Progenitor cell of endocrine pancreas (in vitro differentiated cells): Measurements from ENCODE around the gene SHMT1. TPM values are rescaled to one million over a fixed set of nuclear protein-coding genes. Genes with fewer than 3 reads are reported as not detected.
"Not testable (repeated sequence)": the region's sequence is repeated elsewhere in the genome, so short reads cannot be mapped to it uniquely, and the experiment has no call there.

Source experiments
- DNase-seq: peaks from one replicate; pipeline ENCODE4 v3.0.0; 2021; ENCODE audit warnings: low spot score; ENCODE audit not compliant: unreplicated experiment
- H3K27ac Mint-ChIP-seq: 2 replicates; pipeline ENCODE4 v1.8.0; 2021; ENCODE audit warnings: mild to moderate bottlenecking, moderate library complexity, mixed read lengths
- H3K27me3 Mint-ChIP-seq: 2 replicates; pipeline ENCODE4 v1.8.0; 2021; ENCODE audit warnings: mixed read lengths
- H3K36me3 Mint-ChIP-seq: 2 replicates; pipeline ENCODE4 v1.8.0; 2022; ENCODE audit warnings: mixed read lengths; ENCODE audit not compliant: insufficient read depth
- H3K4me1 Mint-ChIP-seq: 2 replicates; pipeline ENCODE4 v1.8.0; 2021; ENCODE audit warnings: low read depth, mixed read lengths
- H3K4me3 Mint-ChIP-seq: 2 replicates; pipeline ENCODE4 v1.8.0; 2021; ENCODE audit warnings: low read depth, mild to moderate bottlenecking, moderate library complexity, mixed read lengths
- H3K9me3 Mint-ChIP-seq: 2 replicates; pipeline ENCODE4 v1.8.0; 2021; ENCODE audit warnings: low read depth, mixed read lengths
- CTCF ChIP-seq: fragments of 200-600 bp; sonication (generic); IDR thresholded peaks from one replicate; pipeline ENCODE4 v1.5.0; 2021; ENCODE audit warnings: antibody characterized with exemption, mild to moderate bottlenecking; ENCODE audit not compliant: unreplicated experiment
- long read RNA-seq: library from polyadenylated mRNA; unstranded; transcript quantifications from one replicate; pipeline ENCODE4 v2.0.0, GENCODE V29; 2020
- total RNA-seq: library from RNA; stranded (reverse); gene quantifications from 2 replicates; pipeline ENCODE4 v1.2.1, GENCODE V29; 2021

SHMT1 gene
- total RNA-seq = 36.1 and 36.6 TPM in 2 replicates
- long read RNA-seq, transcript SHMT1-203 (11 exons, 1,656 nt) = minor isoform, 26 of 229 reads
- long read RNA-seq, transcript SHMT1-201 (12 exons, 2,464 nt) = major isoform, 134 of 229 reads
- long read RNA-seq, partial matches to known transcripts = 10 of 229 reads
- long read RNA-seq, other reads (novel, unspliced or antisense) = 59 of 229 reads

- Mint-ChIP-seq H3K9me3 (no peaks in the 10 kb centered on the region), H3K27me3 (no peaks in the 10 kb centered on the region)
- TF ChIP-seq CTCF = no peak
Measured at GRCh38 chr17:18363101-18364049, at the start of gene SHMT1. Gene SHMT1 (minus strand): TSS chr17:18363550. CDS start chr17:18355981, 7,569 bp downstream.

GRCh38 chr17:18412001-18412538 lies 48.7 kb upstream of the SHMT1 start:
- H3K36me3 Mint-ChIP-seq, DNase-seq: not testable (repeated sequence)

More at GRCh38 chr17:18363101-18364049, at the start of gene SHMT1:
- H3K27ac Mint-ChIP-seq = peak within 1 kb of the TSS; percentile 91
- peak within 1 kb of the TSS; percentile 82 for H3K4me3 Mint-ChIP-seq
- H3K36me3 Mint-ChIP-seq = no peaks in the 10 kb centered on the region
- DNase-seq = peak; percentile 91
- peaks cover 7% of the 10 kb centered on the region for H3K4me1 Mint-ChIP-seq

GRCh38 chr17:18411377-18411864 lies 48.1 kb upstream of the SHMT1 start:
- H3K36me3 Mint-ChIP-seq, DNase-seq, H3K9me3 Mint-ChIP-seq, H3K27me3 Mint-ChIP-seq: not testable (repeated sequence)
- Mint-ChIP-seq H3K4me1 (peaks cover 14% of the 10 kb centered on the region), H3K4me3 (peak overlapping the region; percentile 82), H3K27ac (peak overlapping the region; percentile 87)

More at GRCh38 chr17:18412001-18412538, 48.7 kb upstream of the SHMT1 start:
- H3K27ac Mint-ChIP-seq, H3K9me3 Mint-ChIP-seq, H3K27me3 Mint-ChIP-seq: not testable (repeated sequence)
- Mint-ChIP-seq H3K4me1 (peaks cover 15% of the 10 kb centered on the region), H3K4me3 (peak overlapping the region; percentile 82)

- DNase-seq, H3K27me3 Mint-ChIP-seq, H3K36me3 Mint-ChIP-seq, H3K9me3 Mint-ChIP-seq: not testable (repeated sequence)
- Mint-ChIP-seq H3K27ac (peak overlapping the region; percentile 20), H3K4me1 (peaks cover 14% of the 10 kb centered on the region), H3K4me3 (peak overlapping the region; percentile 82)
Measured at GRCh38 chr17:18410736-18411135, 47.4 kb upstream of the SHMT1 start.

GRCh38 chr17:18409321-18409720 lies 46.0 kb upstream of the SHMT1 start:
- H3K27ac Mint-ChIP-seq, DNase-seq, H3K36me3 Mint-ChIP-seq, H3K9me3 Mint-ChIP-seq, H3K27me3 Mint-ChIP-seq: not testable (repeated sequence)
- Mint-ChIP-seq H3K4me1 (peaks cover 14% of the 10 kb centered on the region), H3K4me3 (peak overlapping the region; percentile 25)

GRCh38 chr17:18408906-18409305 lies 45.6 kb upstream of the SHMT1 start:
- not testable (repeated sequence) for H3K36me3 Mint-ChIP-seq, H3K27me3 Mint-ChIP-seq, H3K27ac Mint-ChIP-seq, DNase-seq, H3K9me3 Mint-ChIP-seq
- Mint-ChIP-seq H3K4me3 (peak overlapping the region; percentile 25), H3K4me1 (peaks cover 14% of the 10 kb centered on the region)

GRCh38 chr17:18403604-18404003 lies 40.3 kb upstream of the SHMT1 start:
- H3K36me3 Mint-ChIP-seq, H3K4me3 Mint-ChIP-seq, H3K27me3 Mint-ChIP-seq, DNase-seq, H3K27ac Mint-ChIP-seq, H3K4me1 Mint-ChIP-seq, H3K9me3 Mint-ChIP-seq: not testable (repeated sequence)

- not testable (repeated sequence) for DNase-seq, H3K27me3 Mint-ChIP-seq, H3K4me3 Mint-ChIP-seq, H3K27ac Mint-ChIP-seq, H3K36me3 Mint-ChIP-seq, H3K4me1 Mint-ChIP-seq, H3K9me3 Mint-ChIP-seq
Measured at GRCh38 chr17:18403166-18403565, 39.8 kb upstream of the SHMT1 start.

- H3K27ac Mint-ChIP-seq, H3K36me3 Mint-ChIP-seq, H3K27me3 Mint-ChIP-seq, H3K4me3 Mint-ChIP-seq, DNase-seq, H3K9me3 Mint-ChIP-seq, H3K4me1 Mint-ChIP-seq: not testable (repeated sequence)
Measured at GRCh38 chr17:18401872-18402590, 38.7 kb upstream of the SHMT1 start.

GRCh38 chr17:18388728-18389127 lies 25.4 kb upstream of the SHMT1 start:
- H3K27me3 Mint-ChIP-seq, H3K4me3 Mint-ChIP-seq, H3K9me3 Mint-ChIP-seq, H3K4me1 Mint-ChIP-seq, H3K27ac Mint-ChIP-seq, H3K36me3 Mint-ChIP-seq, DNase-seq: not testable (repeated sequence)

- not testable (repeated sequence) for H3K27me3 Mint-ChIP-seq
Measured at GRCh38 chr17:18388266-18388665, 24.9 kb upstream of the SHMT1 start.

More at GRCh38 chr17:18388266-18388665, 24.9 kb upstream of the SHMT1 start:
- not testable (repeated sequence) for H3K9me3 Mint-ChIP-seq, H3K27ac Mint-ChIP-seq, H3K36me3 Mint-ChIP-seq, DNase-seq, H3K4me1 Mint-ChIP-seq, H3K4me3 Mint-ChIP-seq
